HG03457 (cell line): ENCODE measurements around the gene RHOB.

ENCODE experiments used
- ATAC-seq: cut with Tn5 transposase; IDR thresholded peaks from one replicate; pipeline ENCODE4 v1.9.1; 2021; ENCODE audit warnings: moderate number of reproducible peaks; ENCODE audit not compliant: unreplicated experiment

RHOB gene

DNA sequence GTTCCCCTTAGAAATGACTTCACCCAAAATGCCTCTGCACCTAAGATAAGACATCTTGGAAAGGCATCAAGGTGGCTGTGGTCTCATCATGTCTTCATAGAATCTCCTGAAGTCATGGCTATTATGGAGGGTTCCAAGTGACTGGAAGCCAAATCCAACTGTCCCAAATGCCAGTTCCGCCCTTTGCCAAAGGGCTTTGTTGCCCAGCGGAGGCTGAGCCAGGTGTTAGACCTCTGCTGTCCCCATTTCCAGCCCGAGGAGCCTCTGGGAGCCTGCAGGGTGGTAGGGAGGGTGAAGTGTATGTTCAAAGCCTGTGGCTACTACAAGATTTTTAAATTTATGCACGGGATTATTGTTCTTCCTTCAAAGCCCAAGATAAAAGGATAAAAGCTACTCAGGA is 25.7 kb downstream of the RHOB start:
- ATAC-seq = no peak

GRCh38 chr2:20473128-20473527 is 26.3 kb downstream of the RHOB start:
- no peak for ATAC-seq

- no peak for ATAC-seq
These were observed 28.1 kb downstream of the RHOB start for GRCh38 chr2:20474757-20475566.

DNA sequence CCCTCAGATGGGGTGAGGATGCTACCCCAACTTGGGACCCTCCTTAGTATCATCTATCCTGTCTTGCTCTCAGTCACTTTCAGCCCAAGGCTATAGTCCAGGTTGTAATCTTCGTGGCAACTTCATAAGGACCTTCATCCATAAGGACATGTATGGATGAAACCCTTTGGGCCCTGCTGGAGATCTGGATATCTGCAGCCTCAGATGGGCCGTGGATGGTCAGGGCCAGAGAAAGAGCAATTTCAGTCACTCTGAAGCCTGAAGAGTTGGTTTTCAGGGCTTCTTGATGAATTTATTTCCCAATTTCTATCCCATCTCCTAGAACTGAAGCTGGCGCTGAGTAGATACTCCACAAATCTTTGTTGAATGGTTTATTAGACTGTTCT is 28.7 kb downstream of the RHOB start:
- ATAC-seq = no peak

GRCh38 chr2:20476481-20476880 is 29.6 kb downstream of the RHOB start:
- no peak for ATAC-seq

GRCh38 chr2:20476950-20477349 is 30.1 kb downstream of the RHOB start:
- ATAC-seq = no peak

- no peak for ATAC-seq
These were observed 32.1 kb downstream of the RHOB start for GRCh38 chr2:20478961-20479360.

- no peak for ATAC-seq
These were observed 33.0 kb downstream of the RHOB start for GRCh38 chr2:20479835-20480234.

GRCh38 chr2:20480913-20481312 is 34.0 kb downstream of the RHOB start:
- ATAC-seq = no peak

DNA sequence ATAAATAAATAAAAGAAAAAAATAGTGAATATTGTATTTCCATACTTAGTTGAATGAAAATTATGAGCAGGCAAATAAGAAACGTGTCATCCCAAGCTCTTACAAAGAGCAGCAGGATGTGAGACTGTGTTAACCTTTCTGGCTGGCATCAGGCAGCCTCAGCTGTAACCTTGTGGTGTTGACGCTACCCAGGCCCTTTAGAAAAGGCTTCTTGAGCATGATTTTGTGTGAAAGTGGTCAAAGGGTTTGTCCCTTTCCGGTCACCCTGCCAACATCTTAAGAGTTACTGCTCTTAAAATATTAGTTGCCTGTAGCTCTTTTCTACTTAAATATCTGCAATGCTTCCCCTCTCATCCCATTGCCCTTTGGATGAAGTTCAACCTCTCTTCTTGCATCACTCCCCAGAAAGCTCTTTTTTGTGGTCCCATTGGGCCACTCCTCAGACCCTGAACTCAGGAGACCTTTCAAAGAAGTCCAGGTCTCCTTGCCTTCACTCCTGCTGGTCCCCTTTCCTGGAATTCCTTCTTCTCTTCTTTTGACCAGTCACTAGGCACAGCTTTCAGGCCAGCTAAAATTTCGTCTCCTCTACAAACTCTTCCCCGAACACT is 35.0 kb downstream of the RHOB start:
- no peak for ATAC-seq

- ATAC-seq = no peak
These were observed 35.9 kb downstream of the RHOB start for GRCh38 chr2:20482725-20483124.

DNA sequence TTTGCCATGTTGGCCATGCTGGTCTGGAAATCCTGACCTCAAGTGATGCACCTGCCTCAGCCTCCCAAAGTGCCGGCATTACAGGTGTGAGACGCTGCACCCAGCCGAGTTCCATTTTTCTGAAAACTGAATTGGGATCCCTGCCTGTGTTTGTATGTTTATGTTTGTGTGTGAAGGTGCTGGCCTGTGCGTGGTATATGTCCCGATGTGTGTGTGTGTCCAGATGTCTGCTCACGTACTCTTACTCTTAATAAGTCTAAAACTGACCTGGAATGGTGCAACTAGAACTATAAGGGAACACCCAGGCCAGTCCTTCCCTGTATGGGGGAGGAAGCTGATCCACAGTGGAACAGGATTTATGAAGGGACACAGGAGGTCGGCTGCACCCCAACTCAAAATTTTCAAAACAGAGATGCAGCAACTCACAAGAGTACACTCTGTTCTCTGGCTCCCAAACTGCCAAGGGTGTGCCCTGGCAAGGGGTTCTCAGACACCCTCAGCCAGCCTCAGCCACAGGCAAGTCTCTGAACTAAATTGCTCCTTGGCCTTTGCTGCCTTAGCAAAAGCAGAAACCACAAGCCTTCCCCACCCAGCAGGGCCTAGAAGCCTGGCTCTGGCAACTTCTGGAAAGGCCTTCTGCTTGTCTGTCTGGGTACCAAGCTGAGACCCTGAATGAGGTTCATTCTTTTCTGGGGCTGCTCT is 36.5 kb downstream of the RHOB start:
- ATAC-seq = no peak

DNA sequence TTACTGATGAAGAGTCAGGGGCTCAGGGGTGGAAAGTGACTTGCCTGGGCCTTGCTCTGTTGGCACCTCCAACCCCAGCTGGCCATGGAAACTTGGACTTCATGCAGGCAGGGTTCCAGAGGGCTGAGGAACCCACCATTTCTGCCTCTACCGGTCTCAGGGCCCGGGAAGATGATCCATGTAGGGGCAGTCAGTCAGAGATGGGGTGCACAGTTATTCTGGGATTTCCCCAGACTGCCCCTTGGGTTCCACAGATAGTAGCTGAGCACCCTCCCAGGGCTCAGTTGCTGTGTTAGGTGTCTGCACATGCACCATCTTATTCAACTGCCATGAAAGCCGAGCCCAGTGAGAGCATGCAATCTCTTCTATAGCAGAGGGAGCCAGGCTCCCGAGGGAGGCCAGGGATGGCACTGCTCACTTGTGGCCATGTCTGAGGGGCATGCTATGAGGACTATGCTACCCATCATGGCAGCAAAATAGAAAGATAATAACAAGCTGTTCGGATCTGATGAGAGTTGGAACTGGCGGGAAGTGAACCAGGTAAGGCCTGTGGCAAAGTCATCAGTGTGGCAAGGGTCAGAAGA is 37.3 kb downstream of the RHOB start:
- ATAC-seq = no peak

DNA sequence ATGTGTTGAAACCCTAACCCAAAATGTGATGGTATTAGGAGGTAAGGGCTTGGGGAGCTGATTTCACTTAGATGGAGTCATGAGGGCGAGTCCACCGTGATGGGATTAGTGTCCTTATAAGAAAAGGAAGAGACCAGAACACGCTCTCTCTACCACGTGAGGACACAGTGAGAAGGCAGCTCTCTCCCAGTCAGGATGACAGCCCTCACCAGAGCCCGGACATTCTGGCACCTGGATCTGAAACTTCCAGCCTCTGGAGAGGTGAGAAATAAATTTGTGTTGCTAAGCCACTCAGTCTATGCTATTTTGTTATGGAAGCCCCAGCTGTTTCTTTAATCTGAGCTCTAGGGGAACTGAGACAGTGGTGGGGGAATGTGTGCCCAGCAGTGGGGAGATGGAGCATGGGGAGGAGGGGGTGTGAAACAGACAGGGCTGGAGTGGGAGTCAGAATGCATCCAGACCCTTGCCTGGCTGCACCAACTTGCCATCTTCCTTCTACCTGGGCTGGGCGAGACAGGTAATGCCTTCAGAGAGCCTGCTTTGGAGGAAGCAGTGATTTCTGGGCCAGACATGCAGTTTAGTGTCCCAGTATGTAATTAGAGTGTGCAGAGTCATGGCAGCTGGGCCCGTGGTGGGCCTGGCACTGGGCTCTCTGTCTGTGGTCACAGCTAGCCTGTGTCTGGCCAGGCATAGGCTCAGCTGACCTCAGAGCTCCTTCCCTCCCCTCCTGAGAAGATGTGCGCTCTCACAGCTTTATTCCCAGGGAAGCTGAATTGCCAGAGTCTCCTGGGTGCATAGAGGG is 38.1 kb downstream of the RHOB start:
- ATAC-seq = no peak

DNA sequence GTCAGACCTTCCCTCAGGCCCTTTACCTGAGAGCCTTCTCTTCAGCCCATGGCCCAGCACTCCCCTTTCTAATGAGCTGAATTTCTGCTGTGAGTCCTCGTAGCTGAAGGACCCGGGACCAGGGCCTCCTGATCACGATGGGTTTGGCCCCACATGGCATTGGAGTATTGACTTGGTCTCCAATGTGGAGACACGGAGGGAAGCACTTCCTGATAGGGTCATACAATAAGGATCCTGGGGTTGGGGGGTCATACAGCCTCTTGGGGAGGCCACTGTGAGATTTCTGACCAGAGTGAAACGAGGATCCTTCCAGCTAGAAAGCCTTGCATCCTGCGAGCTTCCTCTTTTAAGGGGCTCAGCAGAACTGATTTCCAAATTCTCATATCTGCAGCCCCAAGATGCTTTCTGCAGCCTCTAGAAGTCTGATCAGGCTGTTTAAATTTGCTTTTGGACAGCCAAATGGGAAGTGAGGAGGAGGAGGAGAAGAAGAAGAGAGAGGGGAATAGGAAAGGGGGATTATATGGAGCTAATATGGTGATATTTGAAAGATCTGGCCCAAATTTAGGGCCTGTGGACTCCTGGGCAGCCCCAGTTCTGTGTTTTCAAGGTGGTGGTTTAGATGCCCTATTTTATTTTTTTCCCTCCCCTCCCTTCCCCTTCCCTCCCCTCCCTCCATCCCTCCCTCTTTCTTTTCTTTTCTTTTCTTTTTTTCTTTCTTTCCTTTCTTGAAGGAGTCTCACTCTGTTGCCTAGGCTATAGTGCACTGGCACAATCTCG is 38.9 kb downstream of the RHOB start:
- no peak for ATAC-seq

- no peak for ATAC-seq
These were observed 39.7 kb downstream of the RHOB start for GRCh38 chr2:20486571-20486970.

GRCh38 chr2:20487030-20487391 is 40.1 kb downstream of the RHOB start:
- no peak for ATAC-seq

DNA sequence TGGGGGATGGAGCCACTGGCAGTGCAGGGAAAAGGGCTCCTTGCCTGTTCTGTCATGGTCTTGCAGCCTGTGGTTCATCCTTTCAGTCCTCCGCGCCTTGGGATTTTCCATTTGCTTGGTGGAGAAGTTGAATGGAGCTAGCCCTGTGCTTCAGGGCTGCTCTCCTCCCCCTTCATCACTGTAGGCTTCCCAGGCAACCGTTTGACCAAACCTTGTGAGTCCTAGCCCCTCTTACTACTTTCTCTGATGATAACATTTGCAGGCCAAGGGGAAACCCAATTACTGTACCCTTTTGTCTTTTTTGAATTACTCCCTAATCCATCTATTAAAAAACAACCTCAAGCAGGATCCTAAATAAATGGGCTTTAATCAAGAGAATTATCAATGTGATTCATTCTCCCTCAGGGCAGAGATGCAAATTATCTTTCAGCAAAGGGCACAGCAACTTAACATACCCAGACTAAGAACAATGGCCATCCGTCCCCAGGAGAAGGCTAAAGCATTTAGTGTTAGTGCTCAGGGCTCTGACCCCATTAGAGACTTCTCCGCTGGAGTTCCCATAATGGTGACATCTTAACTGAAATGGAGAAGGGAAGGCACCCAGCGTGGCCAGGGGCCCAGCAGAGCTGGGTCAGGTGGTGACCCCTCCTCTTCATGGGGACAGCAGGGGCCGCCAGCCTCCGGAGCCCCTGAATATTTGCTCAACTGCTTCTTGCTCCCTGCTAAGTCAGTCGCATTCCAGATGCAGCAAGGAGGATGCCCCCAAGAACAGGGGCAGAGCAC is 40.7 kb downstream of the RHOB start:
- ATAC-seq = no peak

DNA sequence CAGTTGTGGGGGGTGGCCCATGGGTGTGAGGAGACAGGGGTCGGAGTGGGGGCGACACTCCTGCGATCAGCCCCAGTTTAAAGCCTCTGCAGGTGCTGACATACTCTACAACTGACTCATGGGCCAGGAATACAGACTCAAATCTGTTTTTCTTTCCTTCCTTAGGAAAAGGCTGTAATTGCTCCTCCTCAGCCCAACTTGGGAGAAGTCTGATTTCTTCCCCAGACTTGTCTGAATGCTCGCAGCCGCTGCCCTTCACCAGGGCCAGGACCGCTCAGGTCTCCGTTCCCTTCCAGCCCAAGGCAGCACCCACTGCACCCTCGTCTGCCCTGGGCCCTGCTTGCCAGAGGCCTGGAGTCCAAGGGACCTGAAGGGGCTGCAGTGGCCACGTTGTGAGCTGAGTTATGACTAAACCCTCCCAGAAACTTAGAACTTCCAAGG is 41.3 kb downstream of the RHOB start:
- ATAC-seq = no peak
